Measurements from ENCODE around the gene MRNIP.
"Not testable (repeated sequence)": the region's sequence is repeated elsewhere in the genome, so short reads cannot be mapped to it uniquely, and the experiment has no call there.

The MRNIP gene

DNA sequence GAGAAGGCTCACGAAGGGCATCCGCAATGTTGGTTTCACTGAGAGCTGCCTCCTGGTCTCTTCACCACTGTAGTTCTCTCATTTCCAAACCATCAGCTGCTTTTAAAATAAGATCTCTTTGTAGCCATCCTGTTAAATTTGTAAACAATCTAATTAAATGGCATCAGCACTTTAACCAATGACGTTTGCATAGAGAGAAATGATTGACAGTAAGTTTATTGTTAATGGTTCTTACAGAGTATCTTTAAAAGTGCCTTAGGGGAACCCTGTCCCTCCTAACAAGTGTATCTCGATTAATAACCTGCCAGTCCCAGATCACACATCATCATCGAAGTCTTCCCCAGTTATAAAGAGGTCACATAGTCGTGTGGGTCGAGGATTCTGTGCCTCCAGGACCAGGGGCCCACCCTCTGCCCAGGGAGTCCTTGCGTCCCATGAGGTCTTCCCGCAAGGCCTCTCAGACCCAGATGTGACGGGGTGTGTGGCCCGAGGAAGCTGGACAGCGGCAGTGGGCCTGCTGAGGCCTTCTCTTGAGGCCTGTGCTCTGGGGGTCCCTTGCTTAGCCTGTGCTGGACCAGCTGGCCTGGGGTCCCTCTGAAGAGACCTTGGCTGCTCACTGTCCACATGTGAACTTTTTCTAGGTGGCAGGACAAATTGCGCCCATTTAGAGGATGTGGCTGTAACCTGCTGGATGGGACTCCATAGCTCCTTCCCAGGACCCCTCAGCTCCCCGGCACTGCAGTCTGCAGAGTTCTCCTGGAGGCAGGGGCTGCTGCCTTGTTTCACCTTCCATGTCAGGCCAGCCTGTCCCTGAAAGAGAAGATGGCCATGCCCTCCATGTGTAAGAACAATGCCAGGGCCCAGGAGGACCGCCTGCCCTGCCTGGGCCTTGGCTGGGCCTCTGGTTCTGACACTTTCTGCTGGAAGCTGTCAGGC lies 21.3 kb downstream of the MRNIP start:
- DNase-seq: no peak

DNA sequence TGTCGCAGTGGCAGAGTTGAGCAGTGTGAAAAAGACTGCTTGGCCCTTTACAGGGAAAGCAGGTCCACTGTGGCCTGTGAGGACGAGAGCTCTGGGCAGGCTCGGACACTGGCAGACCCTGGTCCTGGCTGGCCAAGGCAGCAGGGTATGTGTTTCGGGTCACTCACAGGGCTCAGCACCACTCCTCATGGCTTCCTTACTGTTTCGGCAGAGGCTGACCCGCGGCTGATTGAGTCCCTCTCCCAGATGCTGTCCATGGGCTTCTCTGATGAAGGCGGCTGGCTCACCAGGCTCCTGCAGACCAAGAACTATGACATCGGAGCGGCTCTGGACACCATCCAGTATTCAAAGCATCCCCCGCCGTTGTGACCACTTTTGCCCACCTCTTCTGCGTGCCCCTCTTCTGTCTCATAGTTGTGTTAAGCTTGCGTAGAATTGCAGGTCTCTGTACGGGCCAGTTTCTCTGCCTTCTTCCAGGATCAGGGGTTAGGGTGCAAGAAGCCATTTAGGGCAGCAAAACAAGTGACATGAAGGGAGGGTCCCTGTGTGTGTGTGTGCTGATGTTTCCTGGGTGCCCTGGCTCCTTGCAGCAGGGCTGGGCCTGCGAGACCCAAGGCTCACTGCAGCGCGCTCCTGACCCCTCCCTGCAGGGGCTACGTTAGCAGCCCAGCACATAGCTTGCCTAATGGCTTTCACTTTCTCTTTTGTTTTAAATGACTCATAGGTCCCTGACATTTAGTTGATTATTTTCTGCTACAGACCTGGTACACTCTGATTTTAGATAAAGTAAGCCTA lies 22.2 kb downstream of the MRNIP start:
- peak; percentile 87 for DNase-seq

DNA sequence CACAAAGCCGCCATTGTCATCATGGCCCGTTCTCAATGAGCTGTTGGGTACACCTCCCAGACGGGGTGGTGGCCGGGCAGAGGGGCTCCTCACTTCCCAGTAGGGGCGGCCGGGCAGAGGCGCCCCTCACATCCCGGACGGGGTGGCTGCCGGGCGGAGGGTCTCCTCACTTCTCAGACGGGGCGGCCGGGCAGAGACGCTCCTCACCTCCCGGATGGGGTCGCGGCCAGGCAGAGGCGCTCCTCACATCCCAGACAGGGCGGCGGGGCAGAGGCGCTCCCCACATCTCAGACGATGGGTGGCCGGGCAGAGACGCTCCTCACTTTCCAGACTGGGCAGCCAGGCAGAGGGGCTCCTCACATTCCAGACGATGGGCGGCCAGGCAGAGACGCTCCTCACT lies 23.7 kb downstream of the MRNIP start:
- not testable (repeated sequence) for DNase-seq

DNA sequence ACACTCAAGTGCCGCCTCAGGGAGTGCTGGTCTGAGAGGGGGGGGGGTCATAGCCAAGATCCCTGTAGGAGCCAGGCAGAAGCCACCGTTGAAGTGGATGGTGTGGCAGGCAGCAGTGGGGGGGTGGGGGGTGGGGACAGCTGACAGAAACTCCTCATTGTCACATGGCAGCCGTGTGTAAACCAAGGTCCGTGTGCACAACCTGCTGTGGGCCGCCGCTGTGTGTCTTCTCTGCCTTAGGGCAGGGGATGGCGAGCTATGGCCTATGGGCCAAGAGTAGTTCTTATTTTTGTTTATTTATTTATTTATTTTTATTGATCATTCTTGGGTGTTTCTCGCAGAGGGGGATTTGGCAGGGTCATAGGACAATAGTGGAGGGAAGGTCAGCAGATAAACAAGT lies 24.5 kb downstream of the MRNIP start:
- no peak for DNase-seq

DNA sequence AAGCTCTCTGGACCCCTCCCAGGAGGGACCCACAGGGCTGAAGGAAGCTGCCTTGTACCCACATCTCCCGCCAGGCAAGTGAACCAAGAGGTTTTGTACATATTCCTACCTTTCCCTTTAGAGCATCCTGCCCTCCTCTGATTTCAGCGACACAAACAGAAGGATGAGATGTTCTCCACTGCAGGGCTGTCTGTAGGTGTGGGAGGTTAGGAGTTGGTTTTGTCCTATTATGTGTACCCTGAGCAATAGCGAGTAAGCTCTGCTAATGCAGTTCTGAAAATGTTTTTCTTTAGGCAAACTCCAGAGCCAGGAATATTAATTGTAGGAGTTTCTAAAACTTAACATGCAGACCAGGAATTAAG lies 24.9 kb downstream of the MRNIP start:
- no peak for DNase-seq

DNA sequence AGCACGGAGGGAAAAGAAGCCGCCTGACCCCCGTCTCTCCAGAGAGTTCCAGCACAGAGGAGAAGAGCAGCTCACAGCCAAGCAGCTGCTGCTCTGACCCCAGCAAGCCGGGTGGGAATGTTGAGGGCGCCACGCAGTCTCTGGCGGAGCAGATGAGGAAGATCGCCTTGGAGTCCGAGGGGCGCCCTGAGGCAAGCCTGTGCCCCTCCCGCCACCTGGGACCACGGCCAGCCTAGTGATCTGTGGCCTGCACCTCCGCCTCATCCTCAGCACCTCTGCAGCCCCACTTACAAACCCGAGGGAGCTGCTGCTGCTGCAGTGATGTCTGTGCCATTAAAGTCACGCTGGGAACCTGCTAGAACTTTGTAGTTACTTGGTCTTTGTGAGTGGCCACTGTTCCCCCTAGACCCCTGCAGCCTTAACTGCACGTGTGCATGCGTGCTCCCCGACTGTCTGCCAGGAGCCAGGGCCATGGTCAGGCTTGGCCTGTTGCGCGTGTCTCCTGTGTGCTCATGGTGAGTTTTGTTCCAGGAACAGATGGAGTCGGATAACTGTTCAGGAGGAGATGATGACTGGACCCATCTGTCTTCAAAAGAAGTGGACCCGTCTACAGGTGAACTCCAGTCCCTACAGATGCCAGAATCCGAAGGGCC lies 25.4 kb downstream of the MRNIP start:
- no peak for DNase-seq

DNA sequence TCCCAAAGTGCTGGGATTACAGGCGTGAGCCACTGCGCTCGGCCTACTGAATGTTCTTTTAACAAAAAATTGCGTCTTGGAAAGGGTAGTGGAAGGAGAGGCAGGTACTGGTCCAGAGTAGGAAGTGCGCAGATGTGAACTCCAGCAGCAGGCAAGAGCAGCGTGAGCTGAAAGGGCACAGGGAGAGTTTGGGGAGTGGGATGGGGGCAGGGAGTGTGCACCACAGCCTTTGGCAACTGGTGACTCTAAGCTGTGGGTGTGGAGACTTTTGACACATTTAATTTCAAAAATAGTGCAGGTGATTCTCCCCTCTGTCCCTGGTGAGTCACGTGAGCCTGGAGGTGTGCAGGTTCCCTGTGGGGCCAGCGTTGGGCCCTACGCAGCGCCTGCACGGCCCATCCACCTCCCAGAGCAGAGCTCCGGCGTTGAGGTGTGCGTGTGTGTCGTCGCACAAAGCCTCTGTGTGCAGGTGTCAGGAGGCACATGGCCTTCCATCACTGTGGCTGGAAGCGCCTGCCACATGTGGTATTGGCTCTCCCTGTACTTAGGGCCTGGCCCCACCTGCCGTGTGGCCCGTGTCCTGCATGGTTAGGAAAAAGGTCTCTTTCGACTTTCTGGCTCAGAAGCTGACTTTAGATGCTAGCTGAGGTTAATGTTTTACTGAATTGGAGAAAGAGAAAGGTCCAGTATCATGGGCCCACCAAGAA lies 26.4 kb downstream of the MRNIP start:
- DNase-seq: no peak

DNA sequence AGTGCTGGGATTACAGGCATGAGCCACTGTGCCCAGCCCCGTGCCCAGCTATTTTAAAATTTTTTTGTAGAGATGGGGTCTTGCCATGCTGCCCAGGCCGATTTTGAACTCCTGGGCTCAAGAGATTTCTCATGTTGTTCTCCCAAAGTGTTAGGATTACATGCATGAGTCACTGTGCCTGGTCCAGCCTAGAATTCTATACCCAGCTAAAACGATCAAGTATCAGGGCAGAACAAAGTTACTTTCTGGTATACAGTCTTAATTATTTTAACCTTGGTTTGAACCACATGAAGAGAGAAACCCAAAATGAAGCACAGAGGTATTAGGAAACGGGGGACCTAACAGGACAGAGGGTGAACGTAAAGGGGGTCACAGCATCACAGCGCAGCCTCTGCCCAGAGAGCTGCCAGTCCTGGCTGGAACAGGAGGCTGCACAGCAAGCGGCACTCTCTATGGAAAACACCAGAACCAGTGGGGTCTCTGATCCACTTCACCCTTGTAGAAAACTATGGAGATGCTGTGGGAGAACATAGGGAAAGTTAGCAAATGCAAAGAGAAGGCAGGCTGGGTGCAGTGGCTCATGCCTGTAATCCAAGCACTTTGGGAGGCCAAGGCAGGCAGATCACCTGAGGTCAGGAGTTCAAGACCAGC lies 27.7 kb downstream of the MRNIP start:
- DNase-seq: no peak

DNA sequence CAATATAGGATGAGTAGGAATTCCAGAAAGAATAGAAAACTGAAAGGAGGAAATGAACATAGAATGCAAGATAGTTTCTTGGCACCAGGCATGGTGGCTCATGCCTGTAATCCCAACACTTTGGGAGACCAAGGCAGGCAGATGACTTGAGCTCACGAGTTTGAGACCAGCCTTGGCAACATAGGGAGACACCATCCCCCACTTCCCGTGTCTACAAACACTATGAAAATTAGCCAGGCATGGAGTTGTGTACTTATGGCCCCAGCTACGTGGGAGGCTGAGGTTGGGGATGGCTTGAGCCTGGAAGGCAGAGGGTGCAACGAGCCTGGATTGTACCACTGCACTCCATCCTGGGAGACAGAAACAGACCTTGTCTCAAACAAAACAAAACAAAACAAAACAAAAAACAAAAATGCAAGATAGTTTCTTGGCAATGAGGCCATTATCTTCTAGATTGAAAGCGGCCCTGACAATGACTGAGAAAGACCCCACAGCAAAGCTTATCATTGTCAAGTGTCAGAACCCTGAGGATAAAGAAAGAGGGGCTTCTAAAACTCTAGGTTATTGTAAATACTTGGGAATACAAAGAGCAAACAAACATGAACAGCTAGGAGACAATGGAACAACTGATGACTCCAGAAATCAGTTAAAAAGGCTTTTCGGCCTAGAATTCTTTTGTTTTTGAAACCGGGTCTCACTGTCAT lies 28.7 kb downstream of the MRNIP start:
- no peak for DNase-seq

DNA sequence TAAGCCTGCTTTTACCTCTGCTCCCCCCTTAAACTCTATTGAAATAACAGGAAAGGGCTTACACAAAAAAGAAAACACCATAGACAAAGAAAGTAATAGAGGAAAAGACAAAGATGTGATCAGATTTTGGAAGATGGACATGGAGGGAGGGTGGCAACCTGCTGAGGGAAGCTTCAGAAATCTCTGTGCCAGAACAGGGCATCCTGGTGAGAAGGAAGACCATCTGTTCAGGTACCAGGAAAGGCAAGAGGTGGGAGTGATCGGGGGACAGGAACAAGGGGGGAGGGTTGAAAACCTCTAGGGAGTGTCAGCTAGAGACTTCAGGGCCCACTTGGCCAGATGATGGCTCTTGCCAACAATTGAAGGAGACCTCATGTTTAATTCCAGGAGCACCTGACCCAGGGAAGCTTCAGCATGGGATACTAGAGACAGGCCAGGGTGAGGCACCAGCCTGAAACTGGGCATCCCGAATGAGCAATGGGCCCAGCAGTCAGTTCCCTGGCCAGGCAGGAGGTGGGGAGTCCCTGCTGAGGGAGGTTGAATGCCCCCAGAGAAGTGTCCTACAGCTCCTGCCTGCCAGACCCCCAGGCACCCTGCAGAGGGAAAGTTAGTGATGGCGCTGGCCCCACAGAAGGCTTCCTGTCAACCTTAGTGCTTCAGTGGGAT lies 29.7 kb downstream of the MRNIP start:
- no peak for DNase-seq

DNA sequence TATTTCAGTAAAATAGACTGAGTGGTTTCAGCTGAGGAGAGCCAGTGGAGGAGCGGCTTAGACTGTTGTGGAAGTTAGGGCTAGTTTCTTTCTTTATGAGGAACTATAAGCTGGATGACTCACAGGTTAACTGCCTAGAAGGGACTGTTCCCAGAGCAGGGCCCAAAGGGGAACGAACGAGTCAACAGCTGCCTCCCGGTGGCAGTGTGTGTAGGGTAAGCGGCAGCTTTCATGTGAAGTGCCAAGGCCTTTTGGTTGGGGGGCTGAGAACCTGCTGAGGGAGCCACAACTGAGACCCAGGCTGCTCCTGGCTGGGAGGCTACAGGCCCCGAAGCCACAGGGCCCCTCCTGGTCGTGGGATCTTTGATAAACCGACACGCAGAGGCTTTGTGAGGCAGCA lies 30.9 kb downstream of the MRNIP start:
- DNase-seq: peak; percentile 79

DNA sequence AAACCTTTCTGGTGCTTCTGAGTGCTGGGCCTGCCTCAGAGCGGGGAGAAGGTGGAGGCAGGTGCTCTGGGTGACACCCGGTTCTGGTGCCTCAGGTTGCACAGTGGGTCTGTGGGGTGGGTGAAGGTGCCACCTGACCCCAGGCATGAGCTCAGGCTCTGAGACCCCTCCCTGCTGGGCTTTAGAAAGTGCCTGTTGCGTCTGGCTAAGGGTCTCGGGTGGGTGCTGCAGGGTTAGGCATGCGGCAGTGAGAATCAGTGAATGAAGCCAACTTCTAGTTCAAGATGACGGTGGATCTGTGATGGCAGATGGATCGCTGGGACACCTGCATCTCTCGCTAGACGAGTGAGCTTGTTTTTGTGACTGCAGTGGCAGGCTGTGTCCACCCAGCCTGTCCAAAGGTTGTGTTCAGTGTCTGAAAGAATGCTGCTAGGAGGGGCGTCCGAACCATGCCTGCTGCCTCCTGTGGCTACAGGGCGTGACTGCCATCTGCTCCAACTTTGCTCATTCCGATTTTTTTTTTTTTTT lies 32.9 kb downstream of the MRNIP start:
- no peak for DNase-seq

DNA sequence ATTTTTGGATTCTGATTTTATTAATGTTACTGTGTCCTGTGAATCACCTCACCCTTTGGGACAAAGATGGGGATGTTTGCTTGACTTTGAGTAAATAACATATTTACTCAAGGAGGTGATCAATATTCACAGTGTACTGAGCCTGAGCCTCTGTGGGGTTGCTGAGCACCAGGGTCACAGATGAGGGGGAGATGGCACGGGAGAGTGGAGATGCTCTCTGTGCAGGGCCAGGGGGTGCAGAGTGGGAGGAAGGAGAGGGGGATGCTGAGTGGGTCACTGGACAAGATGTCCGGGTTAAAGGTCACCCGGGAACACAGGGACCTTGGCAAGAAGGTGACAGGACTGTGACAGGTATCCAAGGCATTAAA lies 33.9 kb downstream of the MRNIP start:
- DNase-seq: no peak

DNA sequence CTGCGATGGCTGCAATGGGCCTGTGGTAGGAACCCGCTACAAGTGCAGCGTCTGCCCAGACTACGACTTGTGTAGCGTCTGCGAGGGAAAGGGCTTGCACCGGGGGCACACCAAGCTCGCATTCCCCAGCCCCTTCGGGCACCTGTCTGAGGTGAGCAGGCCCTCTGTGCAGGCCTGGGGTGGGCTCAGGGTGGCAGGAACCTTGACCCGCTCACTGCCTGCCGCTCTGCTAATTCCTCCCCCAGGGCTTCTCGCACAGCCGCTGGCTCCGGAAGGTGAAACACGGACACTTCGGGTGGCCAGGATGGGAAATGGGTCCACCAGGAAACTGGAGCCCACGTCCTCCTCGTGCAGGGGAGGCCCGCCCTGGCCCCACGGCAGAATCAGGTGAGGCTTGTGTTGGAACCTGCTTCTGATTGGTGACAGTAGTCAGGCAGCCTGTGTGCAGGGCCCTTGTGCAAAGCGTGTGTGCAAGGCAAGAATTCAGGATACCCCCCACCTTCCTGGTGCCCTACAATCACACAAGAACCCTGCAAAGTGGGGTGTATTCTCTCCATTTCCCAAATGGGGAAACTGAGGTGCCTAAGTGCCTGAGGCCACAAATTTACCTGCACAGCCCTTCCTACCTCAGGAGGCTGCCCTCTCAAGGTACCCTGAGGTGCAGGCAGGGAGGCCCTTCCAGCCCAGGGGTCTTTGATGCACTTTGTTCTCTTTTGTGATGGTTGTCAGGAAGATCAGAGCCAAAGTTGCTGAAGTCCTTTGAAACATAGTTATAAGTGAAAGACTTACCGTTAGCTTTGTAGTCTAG lies 34.5 kb downstream of the MRNIP start:
- no peak for DNase-seq

DNA sequence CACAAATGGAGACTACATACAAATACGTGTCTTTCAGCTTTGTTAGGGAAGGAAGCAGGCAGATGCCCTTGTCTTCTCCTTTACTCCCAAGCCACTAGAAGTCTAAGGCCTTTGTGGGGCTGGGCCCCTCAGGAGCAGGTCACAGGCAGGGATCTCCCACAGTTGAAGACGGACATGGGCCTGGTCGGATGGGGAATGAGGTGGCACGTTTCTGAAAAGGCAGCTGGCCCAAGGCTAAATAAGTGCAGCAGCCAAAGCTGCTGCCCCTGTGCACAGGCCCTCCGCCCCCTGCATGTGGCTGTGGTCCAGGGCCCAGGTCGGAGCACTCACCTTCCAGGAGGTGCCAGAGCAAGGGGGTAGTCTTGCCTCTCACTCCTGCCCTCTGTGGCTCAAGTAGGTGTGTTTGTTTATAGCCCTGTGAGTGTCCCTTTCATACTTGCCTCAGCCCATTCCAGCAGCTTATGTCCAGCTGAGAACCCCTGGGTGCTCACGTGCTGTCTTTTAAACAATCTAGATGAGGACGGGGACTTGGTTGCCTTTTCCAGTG lies 36.1 kb downstream of the MRNIP start:
- DNase-seq: peak; percentile 62

DNA sequence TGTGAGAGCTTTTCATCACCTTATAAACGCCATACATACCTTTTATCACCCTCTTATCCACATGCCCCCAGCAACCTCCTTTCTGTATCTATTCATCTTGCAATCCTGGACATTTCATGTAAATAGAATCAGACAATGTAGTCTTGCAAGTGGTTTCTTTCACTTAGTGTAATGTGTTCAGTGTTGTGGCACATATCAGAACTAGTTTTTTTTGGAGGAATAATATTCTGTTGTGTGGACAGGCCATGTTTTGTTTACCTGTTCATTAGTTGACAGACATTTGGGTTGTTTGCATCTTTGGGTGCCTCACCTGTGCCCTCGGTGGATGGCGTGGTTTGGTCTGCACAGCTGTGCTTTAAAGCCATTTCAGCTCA lies 36.6 kb downstream of the MRNIP start:
- no peak for DNase-seq

DNA sequence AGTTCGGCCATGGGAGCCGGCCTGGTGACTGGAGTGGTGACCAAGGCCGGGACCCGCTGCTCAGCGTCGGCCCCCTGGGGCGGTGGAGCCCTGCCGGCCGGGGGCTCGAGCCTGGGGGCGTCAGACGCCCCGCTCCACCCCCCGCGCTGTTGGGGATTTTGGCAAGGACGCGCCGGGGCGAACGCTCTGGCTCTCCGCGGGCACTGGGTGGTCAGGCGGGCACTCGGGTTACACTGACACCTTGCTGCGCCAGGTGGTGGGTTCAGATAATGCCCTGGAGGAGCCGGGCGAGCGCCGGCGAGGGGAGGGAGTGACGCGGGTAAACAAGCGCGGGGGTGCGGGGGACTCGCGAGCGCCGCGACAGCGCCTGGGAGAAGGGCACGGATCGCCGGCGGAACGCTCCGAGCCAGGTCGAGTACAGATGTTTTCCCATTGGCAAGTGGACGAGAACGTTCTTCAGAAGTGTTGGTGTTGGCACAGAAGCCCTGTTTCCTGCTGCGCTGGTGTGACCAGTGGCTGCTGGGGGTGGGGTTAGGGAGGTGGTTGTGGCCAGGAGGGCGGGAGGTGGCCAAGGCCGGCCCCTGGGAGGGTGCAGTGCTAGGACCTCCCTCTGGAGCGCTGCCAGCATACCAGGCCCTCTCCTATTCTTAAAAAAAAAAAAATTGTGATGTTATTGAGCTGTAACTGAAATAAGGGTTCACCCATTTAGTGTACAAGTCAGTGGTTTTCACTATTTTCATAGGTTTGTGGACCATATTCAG lies 37.1 kb downstream of the MRNIP start:
- DNase-seq: peak; percentile 95

DNA sequence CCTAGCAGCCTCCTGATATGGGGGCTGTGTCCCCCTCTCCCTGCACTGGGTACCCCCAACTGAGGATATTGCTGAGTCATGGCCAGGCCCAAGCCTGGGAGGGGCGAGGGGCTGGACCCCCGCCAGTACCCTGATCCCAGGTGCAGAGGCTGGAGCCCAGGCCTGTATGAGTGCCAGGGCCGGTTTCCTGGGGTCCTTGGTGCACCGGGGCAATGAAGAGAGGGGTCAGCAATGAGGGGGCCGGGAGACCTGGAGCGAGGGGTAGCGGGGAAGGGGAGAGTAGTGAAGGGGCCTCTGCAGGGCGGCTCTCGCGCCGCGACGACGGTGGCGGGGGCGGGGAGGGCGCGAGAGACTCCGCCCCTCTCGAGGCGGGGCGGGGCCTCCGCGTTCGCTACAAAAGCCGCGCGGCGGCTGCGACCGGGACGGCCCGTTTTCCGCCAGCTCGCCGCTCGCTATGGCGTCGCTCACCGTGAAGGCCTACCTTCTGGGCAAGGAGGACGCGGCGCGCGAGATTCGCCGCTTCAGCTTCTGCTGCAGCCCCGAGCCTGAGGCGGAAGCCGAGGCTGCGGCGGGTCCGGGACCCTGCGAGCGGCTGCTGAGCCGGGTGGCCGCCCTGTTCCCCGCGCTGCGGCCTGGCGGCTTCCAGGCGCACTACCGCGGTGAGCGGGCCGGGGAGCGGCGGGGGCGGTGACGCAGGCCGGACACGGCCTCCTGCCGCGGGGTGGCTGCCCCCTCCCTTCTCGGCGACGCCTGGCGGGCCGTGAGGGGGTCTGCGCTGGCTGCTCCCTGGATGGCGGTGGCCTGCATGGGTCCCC lies 37.9 kb downstream of the MRNIP start, which contains the start of gene SQSTM1:
Gene SQSTM1, plus strand, starts transcription at position 423 of the 815 bp plus-strand sequence. Its CDS starts 32 bp downstream, at position 455.
- peak; percentile 93 for DNase-seq
